Activated CD4-positive, alpha-beta memory T cell treated with anti-CD3 and anti-CD28 coated beads, Interleukin-2, amount 10 ng/mL, durations not matched to agents 7 days and 5 days (primary cell): ENCODE data around the gene HCN1. TPM values are rescaled to one million over a fixed set of nuclear protein-coding genes. Genes with fewer than 3 reads are reported as not detected.
A peak's percentile ranks its signal among the peaks of the same experiment; 100 is the strongest.

Source experiments
- CTCF ChIA-PET: fragments of 350-600 bp; sonication (Branson Sonifier 250); formaldehyde crosslinking; loops from one replicate; lab custom pipeline; 2021; ENCODE audit warnings: antibody characterized with exemption, inconsistent platforms; lab: Charles Lee
- POLR2A ChIA-PET: fragments of 350-600 bp; sonication (Branson Sonifier 250); formaldehyde crosslinking; loops from one replicate; lab custom pipeline; 2021; ENCODE audit warnings: antibody characterized with exemption; lab: Charles Lee
- DNase-seq: peaks from one replicate; pipeline ENCODE4 v3.0.0-alpha.2; 2020
- H3K27ac Mint-ChIP-seq: one replicate; pipeline ENCODE4 v1.8.0; 2021; ENCODE audit warnings: mild to moderate bottlenecking, mixed read lengths
- H3K27me3 Mint-ChIP-seq: one replicate; pipeline ENCODE4 v1.8.0; 2021; ENCODE audit warnings: mixed read lengths
- H3K36me3 Mint-ChIP-seq: one replicate; pipeline ENCODE4 v1.8.0; 2021; ENCODE audit warnings: low read depth, mixed read lengths
- H3K4me1 Mint-ChIP-seq: one replicate; pipeline ENCODE4 v1.8.0; 2021; ENCODE audit warnings: mixed read lengths
- H3K4me3 Mint-ChIP-seq: one replicate; pipeline ENCODE4 v1.8.0; 2021; ENCODE audit warnings: mild to moderate bottlenecking, mixed read lengths
- H3K9me3 Mint-ChIP-seq: one replicate; pipeline ENCODE4 v1.8.0; 2021; ENCODE audit warnings: mixed read lengths
- total RNA-seq, 2 experiments: library from RNA; stranded (reverse); gene quantifications; one replicate each; pipeline ENCODE4 v1.2.3, GENCODE V29; 2021

Gene HCN1
- total RNA-seq, result not detected

- CTCF ChIA-PET, result no interaction called here
- H3K4me1 Mint-ChIP-seq, result peaks cover 2% of the 10 kb centered on the region
- POLR2A ChIA-PET, result no interaction called here
These were observed at the start of gene HCN1 for GRCh38 chr5:45696206-45696836. TSS of gene HCN1 (minus strand) at chr5:45696380.

GRCh38 chr5:45741110-45741509 is 44.9 kb upstream of the HCN1 start:
- Mint-ChIP-seq H3K4me3 (no peak overlapping the region), H3K36me3 (no peaks in the 10 kb centered on the region), H3K27ac (no peak overlapping the region), H3K9me3 (peaks cover 3% of the 10 kb centered on the region), H3K27me3 (no peaks in the 10 kb centered on the region), H3K4me1 (no peaks in the 10 kb centered on the region)
- ChIA-PET CTCF (no interaction called here), POLR2A (no interaction called here)
- no peak for DNase-seq

More at GRCh38 chr5:45696206-45696836, at the start of gene HCN1:
- no peak within 1 kb of the TSS for H3K27ac Mint-ChIP-seq
- no peaks in the 10 kb centered on the region for H3K9me3 Mint-ChIP-seq
- peak; percentile 36 for DNase-seq
- no peak within 1 kb of the TSS for H3K4me3 Mint-ChIP-seq
- peaks cover 12% of the 10 kb centered on the region for H3K27me3 Mint-ChIP-seq
- H3K36me3 Mint-ChIP-seq, result peaks cover 3% of the 10 kb centered on the region

- Mint-ChIP-seq H3K9me3 (peaks cover 2% of the 10 kb centered on the region), H3K27ac (no peak overlapping the region), H3K4me1 (no peaks in the 10 kb centered on the region), H3K27me3 (no peaks in the 10 kb centered on the region), H3K4me3 (no peak overlapping the region), H3K36me3 (no peaks in the 10 kb centered on the region)
- CTCF ChIA-PET, result no interaction called here
- POLR2A ChIA-PET, result no interaction called here
- no peak for DNase-seq
These were observed 41.0 kb upstream of the HCN1 start for GRCh38 chr5:45737153-45737552.

- ChIA-PET POLR2A (no interaction called here), CTCF (no interaction called here)
- Mint-ChIP-seq H3K27ac (no peak overlapping the region), H3K4me1 (no peaks in the 10 kb centered on the region), H3K9me3 (peaks cover 20% of the 10 kb centered on the region), H3K27me3 (no peaks in the 10 kb centered on the region), H3K36me3 (no peaks in the 10 kb centered on the region), H3K4me3 (no peak overlapping the region)
- DNase-seq, result no peak
These were observed 29.4 kb upstream of the HCN1 start for GRCh38 chr5:45725537-45725936.

GRCh38 chr5:45697201-45697600 is 1.0 kb upstream of the HCN1 start:
- Mint-ChIP-seq H3K36me3 (peaks cover 3% of the 10 kb centered on the region), H3K27ac (no peak overlapping the region), H3K27me3 (peaks cover 12% of the 10 kb centered on the region), H3K4me1 (peaks cover 2% of the 10 kb centered on the region), H3K9me3 (no peaks in the 10 kb centered on the region), H3K4me3 (no peak overlapping the region)
- DNase-seq, result no peak
- ChIA-PET POLR2A (no interaction called here), CTCF (no interaction called here)

- peaks cover 12% of the 10 kb centered on the region for H3K27me3 Mint-ChIP-seq
- no peak for DNase-seq
- no peak overlapping the region for H3K27ac Mint-ChIP-seq
- ChIA-PET POLR2A (no interaction called here), CTCF (no interaction called here)
- no peak overlapping the region for H3K4me3 Mint-ChIP-seq
- H3K9me3 Mint-ChIP-seq, result no peaks in the 10 kb centered on the region
- H3K4me1 Mint-ChIP-seq, result peaks cover 2% of the 10 kb centered on the region
- H3K36me3 Mint-ChIP-seq, result peaks cover 3% of the 10 kb centered on the region
These were observed 400 bp downstream of the HCN1 start for GRCh38 chr5:45695804-45696156.

- ChIA-PET CTCF (no interaction called here), POLR2A (no interaction called here)
- Mint-ChIP-seq H3K27ac (no peak overlapping the region), H3K9me3 (no peaks in the 10 kb centered on the region), H3K27me3 (peaks cover 12% of the 10 kb centered on the region), H3K4me3 (no peak overlapping the region), H3K4me1 (peaks cover 2% of the 10 kb centered on the region), H3K36me3 (peaks cover 3% of the 10 kb centered on the region)
- no peak for DNase-seq
These were observed 993 bp downstream of the HCN1 start for GRCh38 chr5:45694971-45695803.

- no peaks in the 10 kb centered on the region for H3K9me3 Mint-ChIP-seq
- DNase-seq, result no peak
- H3K4me3 Mint-ChIP-seq, result no peak overlapping the region
- peaks cover 2% of the 10 kb centered on the region for H3K4me1 Mint-ChIP-seq
- no peak overlapping the region for H3K27ac Mint-ChIP-seq
- H3K27me3 Mint-ChIP-seq, result peaks cover 12% of the 10 kb centered on the region
- CTCF ChIA-PET, result no interaction called here
- peaks cover 3% of the 10 kb centered on the region for H3K36me3 Mint-ChIP-seq
- POLR2A ChIA-PET, result no interaction called here
These were observed 1.8 kb downstream of the HCN1 start for GRCh38 chr5:45694255-45694814.

GRCh38 chr5:45692481-45692880 is 3.7 kb downstream of the HCN1 start:
- ChIA-PET POLR2A (no interaction called here), CTCF (no interaction called here)
- Mint-ChIP-seq H3K9me3 (no peaks in the 10 kb centered on the region), H3K27ac (no peak overlapping the region), H3K27me3 (peaks cover 12% of the 10 kb centered on the region), H3K36me3 (peaks cover 3% of the 10 kb centered on the region), H3K4me3 (no peak overlapping the region), H3K4me1 (peaks cover 2% of the 10 kb centered on the region)
- no peak for DNase-seq

GRCh38 chr5:45691656-45692055 is 4.5 kb downstream of the HCN1 start:
- peaks cover 8% of the 10 kb centered on the region for H3K27me3 Mint-ChIP-seq
- H3K4me3 Mint-ChIP-seq, result no peak overlapping the region
- peaks cover 2% of the 10 kb centered on the region for H3K4me1 Mint-ChIP-seq
- ChIA-PET CTCF (no interaction called here), POLR2A (no interaction called here)
- peaks cover 3% of the 10 kb centered on the region for H3K36me3 Mint-ChIP-seq
- H3K9me3 Mint-ChIP-seq, result no peaks in the 10 kb centered on the region
- H3K27ac Mint-ChIP-seq, result no peak overlapping the region
- no peak for DNase-seq

GRCh38 chr5:45687701-45688100 is 8.5 kb downstream of the HCN1 start:
- no peaks in the 10 kb centered on the region for H3K4me1 Mint-ChIP-seq
- CTCF ChIA-PET, result no interaction called here
- H3K27ac Mint-ChIP-seq, result no peak overlapping the region
- no peak for DNase-seq
- no peaks in the 10 kb centered on the region for H3K27me3 Mint-ChIP-seq
- POLR2A ChIA-PET, result no interaction called here
- no peaks in the 10 kb centered on the region for H3K9me3 Mint-ChIP-seq
- H3K36me3 Mint-ChIP-seq, result no peaks in the 10 kb centered on the region
- no peak overlapping the region for H3K4me3 Mint-ChIP-seq

- Mint-ChIP-seq H3K27ac (no peak overlapping the region), H3K36me3 (no peaks in the 10 kb centered on the region), H3K4me1 (no peaks in the 10 kb centered on the region), H3K27me3 (no peaks in the 10 kb centered on the region), H3K4me3 (no peak overlapping the region), H3K9me3 (no peaks in the 10 kb centered on the region)
- CTCF ChIA-PET, result no interaction called here
- no peak for DNase-seq
- POLR2A ChIA-PET, result no interaction called here
These were observed 9.6 kb downstream of the HCN1 start for GRCh38 chr5:45686620-45687019.

- ChIA-PET CTCF (no interaction called here), POLR2A (no interaction called here)
- Mint-ChIP-seq H3K36me3 (no peaks in the 10 kb centered on the region), H3K27ac (no peak overlapping the region), H3K4me1 (no peaks in the 10 kb centered on the region), H3K27me3 (no peaks in the 10 kb centered on the region), H3K9me3 (peaks cover 5% of the 10 kb centered on the region), H3K4me3 (no peak overlapping the region)
- no peak for DNase-seq
These were observed 12.1 kb downstream of the HCN1 start for GRCh38 chr5:45684118-45684517.
